ENCODE data around the gene SEL1L3.

- TF ChIP-seq, protein P1, sequence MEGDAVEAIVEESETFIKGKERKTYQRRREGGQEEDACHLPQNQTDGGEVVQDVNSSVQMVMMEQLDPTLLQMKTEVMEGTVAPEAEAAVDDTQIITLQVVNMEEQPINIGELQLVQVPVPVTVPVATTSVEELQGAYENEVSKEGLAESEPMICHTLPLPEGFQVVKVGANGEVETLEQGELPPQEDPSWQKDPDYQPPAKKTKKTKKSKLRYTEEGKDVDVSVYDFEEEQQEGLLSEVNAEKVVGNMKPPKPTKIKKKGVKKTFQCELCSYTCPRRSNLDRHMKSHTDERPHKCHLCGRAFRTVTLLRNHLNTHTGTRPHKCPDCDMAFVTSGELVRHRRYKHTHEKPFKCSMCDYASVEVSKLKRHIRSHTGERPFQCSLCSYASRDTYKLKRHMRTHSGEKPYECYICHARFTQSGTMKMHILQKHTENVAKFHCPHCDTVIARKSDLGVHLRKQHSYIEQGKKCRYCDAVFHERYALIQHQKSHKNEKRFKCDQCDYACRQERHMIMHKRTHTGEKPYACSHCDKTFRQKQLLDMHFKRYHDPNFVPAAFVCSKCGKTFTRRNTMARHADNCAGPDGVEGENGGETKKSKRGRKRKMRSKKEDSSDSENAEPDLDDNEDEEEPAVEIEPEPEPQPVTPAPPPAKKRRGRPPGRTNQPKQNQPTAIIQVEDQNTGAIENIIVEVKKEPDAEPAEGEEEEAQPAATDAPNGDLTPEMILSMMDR (IDR thresholded peaks at IDR 0.05), result no peak
- TF ChIP-seq POLR2A (IDR thresholded peaks at IDR 0.05), result no peak
Measured at GRCh38 chr4:25703731-25704388, 158.9 kb downstream of the SEL1L3 start.
